Common myeloid progenitor, CD34-positive (primary cell): ENCODE data around the gene CKAP5.

Experiments used
- CTCF ChIA-PET: fragments of 350-600 bp; sonication (Branson Sonifier 250); formaldehyde crosslinking; loops from one replicate; lab custom pipeline; 2021; ENCODE audit warnings: antibody characterized with exemption; lab: Charles Lee
- POLR2A ChIA-PET: fragments of 350-600 bp; sonication (Branson Sonifier 250); formaldehyde crosslinking; loops from one replicate; lab custom pipeline; 2021; ENCODE audit warnings: antibody characterized with exemption; lab: Charles Lee
- DNase-seq, 3 donors: peaks; one replicate each; pipeline versions ENCODE4 v3.0.0 to v3.0.0-alpha.2; 2013
- H3K27ac ChIP-seq, 2 experiments: 1 replicate in 1 of 2; 2 replicates in 1 of 2; pipeline ENCODE4 v1.7.0; 2013; ENCODE audit warnings: inconsistent platforms in 2 of 2, low read length in 2 of 2, mild to moderate bottlenecking in 2 of 2, low read depth in 1 of 2, moderate library complexity in 1 of 2; ENCODE audit not compliant: severe bottlenecking in 2 of 2, insufficient read depth in 1 of 2, poor library complexity in 1 of 2
- H3K27me3 ChIP-seq, 5 experiments: replicated peaks in 2 of 5; 1 replicate in 3 of 5; 2 replicates in 2 of 5; pipeline versions ENCODE4 v1.6.1 to v1.7.0; 2013; ENCODE audit warnings: low read length in 4 of 5, mild to moderate bottlenecking in 2 of 5, moderate library complexity in 2 of 5, inconsistent platforms in 1 of 5; ENCODE audit not compliant: insufficient read depth in 5 of 5, control insufficient read depth in 4 of 5
- H3K36me3 ChIP-seq, 4 experiments: 1 replicate in 2 of 4; 2 replicates in 2 of 4; pipeline versions ENCODE4 v1.6.1 to v1.7.0; 2013; ENCODE audit warnings: low read length in 3 of 4, control low read depth in 1 of 4, mild to moderate bottlenecking in 1 of 4; ENCODE audit not compliant: control insufficient read depth in 4 of 4, insufficient read depth in 4 of 4
- H3K4me1 ChIP-seq, 4 experiments: 1 replicate in 3 of 4; 2 replicates in 1 of 4; pipeline versions ENCODE4 v1.6.1 to v1.7.1; 2013; ENCODE audit warnings: low read length in 3 of 4, mild to moderate bottlenecking in 3 of 4, control low read depth in 1 of 4, inconsistent platforms in 1 of 4, moderate library complexity in 1 of 4; ENCODE audit not compliant: control insufficient read depth in 4 of 4, insufficient read depth in 4 of 4; ENCODE audit errors: control extremely low read depth in 1 of 4
- H3K4me3 ChIP-seq, 7 experiments: 1 replicate in 4 of 7; 2 replicates in 3 of 7; pipeline versions ENCODE4 v1.5.1 to v1.7.0; 2013; ENCODE audit warnings: mild to moderate bottlenecking in 7 of 7, low read length in 6 of 7, moderate library complexity in 6 of 7, inconsistent platforms in 2 of 7, low read depth in 2 of 7, control low read depth in 1 of 7; ENCODE audit not compliant: insufficient read depth in 4 of 7, control insufficient read depth in 1 of 7; ENCODE audit errors: extremely low read depth in 1 of 7
- H3K9me3 ChIP-seq, 5 experiments: 1 replicate in 4 of 5; 2 replicates in 1 of 5; pipeline versions ENCODE4 v1.6.1 to v1.7.1; 2013; ENCODE audit warnings: low read length in 4 of 5, mild to moderate bottlenecking in 2 of 5, inconsistent platforms in 1 of 5, low read depth in 1 of 5, moderate library complexity in 1 of 5; ENCODE audit not compliant: control insufficient read depth in 4 of 5, insufficient read depth in 2 of 5; ENCODE audit errors: control extremely low read depth in 1 of 5
- WGBS: methylation state at CpG from one replicate; pipeline ENCODE4 v1.1.5; 2013; ENCODE audit not compliant: insufficient coverage; 5-methylcytosine and 5-hydroxymethylcytosine counted together

The CKAP5 gene

GRCh38 chr11:46741600-46742484, 104.2 kb downstream of the CKAP5 start:
- DNase-seq: no peak
- ChIA-PET POLR2A (interaction anchor here (0.5 kb wide), 1 partner anchor 14 kb away, joined by 3 read pairs; no protein-coding TSS in a partner anchor), CTCF (no interaction called here)
- H3K9me3 ChIP-seq: no peaks in the 10 kb centered on the region
- H3K36me3 ChIP-seq: peaks cover 7 to 62% (median 47%) of the 10 kb centered on the region in 4 experiments
- H3K27ac ChIP-seq: no peak overlapping the region
- H3K4me1 ChIP-seq: no peaks in the 10 kb centered on the region
- 100% methylated on average over 6 of the region's 12 CpGs for WGBS
- no peak overlapping the region for H3K4me3 ChIP-seq
- H3K27me3 ChIP-seq: no peaks in the 10 kb centered on the region

GRCh38 chr11:46738887-46739286, 107.2 kb downstream of the CKAP5 start:
- Histone ChIP-seq H3K9me3 (no peaks in the 10 kb centered on the region), H3K4me1 (no peaks in the 10 kb centered on the region), H3K27ac (no peak overlapping the region), H3K4me3 (no peak overlapping the region), H3K27me3 (no peaks in the 10 kb centered on the region), H3K36me3 (peaks cover 2 to 35% (median 26%) of the 10 kb centered on the region in 4 experiments)
- CTCF ChIA-PET: no interaction called here
- WGBS: 85% methylated on average over 6 of the region's 6 CpGs
- DNase-seq: no peak
- POLR2A ChIA-PET: no interaction called here

- ChIA-PET CTCF (interaction anchor here (0.6 to 1.3 kb wide), 3 partner anchors 9 to 23 kb away, joined by 3 to 5 read pairs (median 3); no protein-coding TSS in a partner anchor), POLR2A (interaction anchor here (0.6 kb wide), 1 partner anchor 10 kb away, joined by 3 read pairs; no protein-coding TSS in a partner anchor)
- Histone ChIP-seq H3K36me3 (peaks cover 0 to 23% (median 14%) of the 10 kb centered on the region in 4 experiments), H3K4me3 (no peak overlapping the region), H3K4me1 (no peaks in the 10 kb centered on the region), H3K9me3 (no peaks in the 10 kb centered on the region), H3K27me3 (no peaks in the 10 kb centered on the region), H3K27ac (no peak overlapping the region)
- 100% methylated on average over 6 of the region's 11 CpGs for WGBS
- DNase-seq: no peak
These were observed 108.4 kb downstream of the CKAP5 start for GRCh38 chr11:46737699-46738098.

GRCh38 chr11:46736615-46737014, 109.5 kb downstream of the CKAP5 start:
- no peaks in the 10 kb centered on the region for H3K27me3 ChIP-seq
- H3K9me3 ChIP-seq: no peaks in the 10 kb centered on the region
- CTCF ChIA-PET: interaction anchor here (1.3 kb wide), 1 partner anchor 16 kb away, joined by 5 read pairs; no protein-coding TSS in a partner anchor
- no peak for DNase-seq
- no peaks in the 10 kb centered on the region for H3K4me1 ChIP-seq
- H3K27ac ChIP-seq: no peak overlapping the region
- peaks cover 0 to 12% (median 5%) of the 10 kb centered on the region in 4 experiments for H3K36me3 ChIP-seq
- H3K4me3 ChIP-seq: no peak overlapping the region
- WGBS: 100% methylated on average over 2 of the region's 5 CpGs
- POLR2A ChIA-PET: no interaction called here

GRCh38 chr11:46736146-46736545, 109.9 kb downstream of the CKAP5 start:
- Histone ChIP-seq H3K4me1 (no peaks in the 10 kb centered on the region), H3K4me3 (no peak overlapping the region), H3K9me3 (no peaks in the 10 kb centered on the region), H3K36me3 (peaks cover 0 to 8% (median 2%) of the 10 kb centered on the region in 4 experiments), H3K27ac (no peak overlapping the region), H3K27me3 (no peaks in the 10 kb centered on the region)
- CTCF ChIA-PET: no interaction called here
- POLR2A ChIA-PET: no interaction called here
- 93% methylated on average over 3 of the region's 7 CpGs for WGBS
- DNase-seq: no peak

- WGBS: no CpG with 5 or more reads among the region's 1 CpG
- no peaks in the 10 kb centered on the region for H3K27me3 ChIP-seq
- H3K9me3 ChIP-seq: no peaks in the 10 kb centered on the region
- H3K4me1 ChIP-seq: no peaks in the 10 kb centered on the region
- H3K36me3 ChIP-seq: no peaks in the 10 kb centered on the region
- no peak overlapping the region for H3K27ac ChIP-seq
- H3K4me3 ChIP-seq: no peak overlapping the region
- ChIA-PET POLR2A (interaction anchor here (0.6 kb wide), 1 partner anchor 701 kb away, joined by 6 read pairs; no protein-coding TSS in a partner anchor), CTCF (no interaction called here)
- no peak for DNase-seq
These were observed 112.8 kb downstream of the CKAP5 start for GRCh38 chr11:46733234-46733633.

- Histone ChIP-seq H3K27ac (no peak overlapping the region), H3K36me3 (no peaks in the 10 kb centered on the region), H3K4me3 (no peak overlapping the region), H3K27me3 (no peaks in the 10 kb centered on the region), H3K9me3 (no peaks in the 10 kb centered on the region), H3K4me1 (no peaks in the 10 kb centered on the region)
- DNase-seq: no peak
- 83% methylated on average over 3 of the region's 4 CpGs for WGBS
- ChIA-PET CTCF (no interaction called here), POLR2A (no interaction called here)
These were observed 114.5 kb downstream of the CKAP5 start for GRCh38 chr11:46731545-46731944.
